AML-193 (cell line): Measurements from ENCODE around the gene SYCE3.
"Not testable (repeated sequence)": the region's sequence is repeated elsewhere in the genome, so short reads cannot be mapped to it uniquely, and the experiment has no call there.

ENCODE experiments used
- DNase-seq, 2 experiments: peaks; one replicate each; lab custom pipeline; 2025; lab: John Stamatoyannopoulos, UW

The SYCE3 gene

DNA sequence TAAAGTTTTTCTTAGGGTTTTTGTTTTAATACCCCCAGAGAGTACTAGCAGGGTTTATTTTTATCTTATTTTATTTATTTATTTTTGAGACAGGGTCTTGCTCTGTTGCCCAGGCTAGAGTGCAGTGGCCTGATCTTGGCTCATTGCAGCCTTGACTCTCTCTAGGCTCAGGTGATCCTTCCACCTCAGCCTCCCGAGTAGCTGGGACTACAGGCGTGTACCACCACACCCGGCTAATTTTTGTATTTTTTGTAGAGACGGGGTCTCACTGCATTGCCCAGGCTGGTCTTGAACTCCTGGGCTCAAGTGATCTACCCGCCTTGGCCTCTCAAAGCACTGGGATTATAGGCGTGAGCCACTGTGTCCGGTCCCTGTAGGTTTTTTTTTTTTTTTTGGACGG, 42.5 kb downstream of the SYCE3 start:
- not testable (repeated sequence) for DNase-seq

DNA sequence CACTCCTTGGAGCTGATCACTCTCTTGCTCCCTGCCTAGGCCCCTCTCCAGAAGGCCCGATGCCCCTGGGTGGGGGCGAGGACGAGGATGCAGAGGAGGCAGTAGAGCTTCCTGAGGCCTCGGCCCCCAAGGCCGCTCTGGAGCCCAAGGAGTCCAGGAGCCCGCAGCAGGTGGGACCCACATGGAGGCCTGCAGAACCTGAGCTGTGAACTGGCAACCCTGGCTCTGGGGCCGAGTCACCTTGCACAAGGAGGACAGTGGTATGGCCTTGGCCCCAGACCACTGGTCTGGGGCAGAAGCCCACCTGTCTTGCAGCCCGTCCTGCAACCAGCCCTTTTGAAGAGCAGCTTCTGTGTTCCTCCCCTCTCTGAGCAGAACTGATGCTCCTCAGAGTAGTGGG, 43.6 kb downstream of the SYCE3 start:
- no peak for DNase-seq

DNA sequence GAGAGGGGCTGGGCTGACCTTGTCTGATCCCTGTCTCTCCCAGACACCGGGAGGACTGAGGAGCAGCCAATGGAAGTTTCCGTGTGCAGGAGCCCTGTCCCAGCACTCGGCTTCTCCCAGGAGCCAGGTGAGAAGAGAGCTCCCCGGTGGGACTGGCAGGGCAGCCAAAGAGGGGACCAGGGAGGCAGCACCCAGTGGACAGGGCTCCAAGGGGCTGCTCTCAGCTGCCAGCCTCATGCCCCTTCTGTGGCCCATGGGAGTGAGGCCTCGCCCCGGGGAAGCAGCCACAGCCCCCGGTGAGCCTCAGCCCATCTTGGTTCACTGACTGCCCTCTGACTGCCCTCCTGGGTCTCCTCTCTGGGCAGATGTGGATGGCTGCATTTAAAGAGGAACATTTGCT, 44.1 kb downstream of the SYCE3 start:
- no peak for DNase-seq

DNA sequence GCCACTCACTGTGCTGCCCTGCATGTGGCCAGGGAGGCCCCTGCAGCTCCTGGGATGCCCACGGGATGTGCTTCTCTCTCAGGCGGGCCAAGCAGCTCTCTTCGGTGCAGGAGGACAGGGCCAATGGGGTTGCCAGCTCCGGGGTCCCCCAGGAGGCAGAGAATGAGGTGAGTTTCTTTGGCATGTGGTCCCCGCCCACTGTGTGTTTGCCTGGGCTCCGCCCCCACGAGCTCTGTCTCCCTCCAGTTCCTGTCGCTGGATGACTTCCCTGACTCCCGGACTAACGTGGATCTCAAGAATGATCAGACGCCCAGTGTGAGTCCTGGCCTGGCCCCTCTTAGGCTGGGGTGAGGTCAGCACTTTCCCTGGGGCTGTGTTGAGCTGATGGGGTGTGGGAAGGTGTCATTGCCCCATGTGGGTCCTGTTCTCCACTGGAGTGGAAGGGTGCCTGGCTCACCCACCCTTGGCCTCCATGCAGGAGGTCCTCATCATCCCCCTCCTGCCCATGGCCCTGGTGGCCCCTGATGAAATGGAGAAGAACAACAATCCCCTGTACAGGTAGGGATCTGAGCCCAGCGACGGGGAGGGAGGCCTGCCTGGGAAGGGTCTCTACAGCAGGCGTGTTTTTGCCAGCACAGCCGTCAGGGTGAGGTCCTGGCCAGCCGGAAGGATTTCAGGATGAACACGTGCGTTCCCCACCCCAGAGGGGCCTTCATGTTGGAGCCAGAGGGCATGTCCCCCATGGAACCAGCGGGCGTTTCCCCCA, 45.0 kb downstream of the SYCE3 start:
- no peak for DNase-seq

DNA sequence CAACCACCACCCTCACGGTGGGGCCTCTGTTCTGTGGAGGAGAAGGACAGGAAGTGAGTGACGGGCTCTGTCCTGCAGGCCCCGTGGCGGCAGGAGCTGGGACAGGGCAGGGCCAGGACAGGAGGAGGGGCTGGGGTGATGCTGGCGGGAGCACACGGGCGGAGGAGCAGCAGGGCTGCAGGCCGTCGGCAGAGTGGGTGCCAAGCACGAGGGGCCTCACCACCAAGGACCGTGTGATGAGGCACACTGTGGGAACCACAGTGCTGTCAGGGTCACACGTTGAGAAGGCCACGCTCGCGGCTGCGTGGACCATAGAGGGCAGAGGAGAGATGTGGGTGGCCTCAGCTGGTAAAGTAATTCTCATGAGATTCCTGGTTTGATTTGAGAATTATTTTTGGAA, 45.8 kb downstream of the SYCE3 start:
- no peak for DNase-seq

DNA sequence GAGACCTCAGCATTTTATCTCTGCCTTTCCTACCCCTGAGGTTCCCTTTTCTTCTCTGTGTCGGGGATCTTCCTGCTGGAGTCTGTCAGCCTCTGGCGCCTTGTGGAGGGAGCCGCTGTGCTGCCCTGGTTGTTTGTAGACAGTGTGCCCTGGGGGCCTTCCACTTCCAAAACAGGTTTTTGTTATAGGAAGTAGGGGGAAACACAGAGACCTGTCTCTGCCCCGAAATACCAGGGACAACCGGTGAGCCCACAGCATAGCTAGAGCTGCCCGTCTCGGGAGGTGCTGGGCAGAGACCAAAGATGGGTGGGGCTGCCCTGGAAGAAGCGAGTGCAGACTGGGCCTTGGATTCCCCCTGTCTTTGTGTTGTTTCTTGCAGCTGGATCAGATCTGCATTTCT, 46.7 kb downstream of the SYCE3 start:
- no peak for DNase-seq

DNA sequence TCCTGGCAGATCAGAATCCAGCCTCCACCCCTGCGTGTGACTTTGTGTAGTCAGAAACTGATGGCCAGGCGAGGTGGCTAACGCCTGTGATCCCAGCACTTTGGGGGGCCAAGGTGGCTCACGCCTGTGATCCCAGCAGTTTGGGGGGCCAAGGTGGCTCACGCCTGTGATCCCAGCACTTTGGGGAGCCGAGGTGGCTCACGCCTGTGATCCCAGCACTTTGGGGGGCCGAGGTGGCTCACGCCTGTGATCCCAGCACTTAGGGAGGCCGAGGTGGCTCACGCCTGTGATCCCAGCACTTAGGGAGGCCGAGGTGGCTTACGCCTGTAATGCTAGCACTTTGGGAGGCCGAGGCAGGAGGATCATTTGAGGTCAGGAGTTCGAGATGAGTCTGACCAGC, 49.5 kb downstream of the SYCE3 start:
- DNase-seq: no peak

DNA sequence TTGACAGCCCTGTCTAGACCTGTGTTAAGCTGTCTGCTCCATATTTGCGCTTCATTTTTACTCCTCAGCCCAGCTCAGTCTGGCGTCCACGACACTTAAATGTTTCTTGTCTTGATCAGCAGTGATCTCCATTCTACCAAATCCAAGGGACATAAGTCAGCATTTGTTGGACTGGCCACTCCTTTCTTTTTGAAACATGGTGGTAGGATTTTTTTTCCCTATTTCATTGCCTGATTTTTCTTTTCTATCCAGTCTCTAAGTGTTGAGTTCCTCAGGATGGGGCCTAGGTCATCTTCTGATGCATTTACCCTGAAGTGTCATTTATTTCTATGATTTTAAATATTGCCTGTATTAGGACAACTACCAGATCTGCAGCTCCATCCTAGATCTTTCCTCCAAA, 53.8 kb downstream of the SYCE3 start:
- no peak for DNase-seq

DNA sequence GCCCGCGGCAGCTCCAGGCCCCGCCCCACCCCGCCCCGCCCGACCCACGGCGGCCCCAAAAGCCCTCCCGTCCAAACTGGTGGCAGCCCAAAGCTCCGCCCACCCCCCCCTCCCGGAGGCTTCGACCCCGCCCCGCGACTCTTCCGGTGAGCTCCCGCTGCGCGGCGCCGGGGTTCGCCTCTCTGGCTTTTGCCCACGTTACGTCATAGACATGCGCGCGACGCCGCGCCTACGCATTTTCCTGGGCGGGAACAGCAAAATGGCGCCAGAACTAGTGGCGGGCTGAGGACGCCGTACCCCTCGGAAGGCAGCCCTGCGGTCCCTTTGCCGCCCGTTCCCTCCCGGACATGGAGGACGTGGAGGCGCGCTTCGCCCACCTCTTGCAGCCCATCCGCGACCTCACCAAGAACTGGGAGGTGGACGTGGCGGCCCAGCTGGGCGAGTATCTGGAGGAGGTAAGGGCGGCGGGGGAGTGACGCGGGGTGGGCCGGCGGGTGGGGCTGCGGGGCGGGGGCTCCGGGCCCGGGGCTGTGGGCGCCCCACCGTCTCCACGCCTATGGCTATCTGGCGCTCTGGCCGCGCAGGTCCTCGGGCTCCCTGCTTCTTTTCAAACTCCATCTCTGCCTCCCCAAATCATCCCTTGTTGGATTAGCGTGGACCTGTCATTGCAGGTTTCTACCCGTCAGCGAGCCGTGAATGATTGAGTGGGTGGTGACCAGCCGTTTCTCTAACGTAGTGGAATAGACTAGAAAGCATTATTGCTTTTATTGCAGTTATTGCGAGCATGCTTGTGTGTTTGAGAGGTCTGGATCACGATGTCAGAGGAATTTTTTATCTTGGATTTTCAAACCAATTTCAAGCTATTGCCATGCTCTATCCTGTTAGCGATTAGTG, 54.5 kb downstream of the SYCE3 start, which contains the start of gene NCAPH2:
Gene NCAPH2, plus strand, starts transcription at position 234 of the 894 bp plus-strand sequence. Its CDS starts 114 bp downstream, at position 348.
- DNase-seq: peak; percentile 87 to 91

DNA sequence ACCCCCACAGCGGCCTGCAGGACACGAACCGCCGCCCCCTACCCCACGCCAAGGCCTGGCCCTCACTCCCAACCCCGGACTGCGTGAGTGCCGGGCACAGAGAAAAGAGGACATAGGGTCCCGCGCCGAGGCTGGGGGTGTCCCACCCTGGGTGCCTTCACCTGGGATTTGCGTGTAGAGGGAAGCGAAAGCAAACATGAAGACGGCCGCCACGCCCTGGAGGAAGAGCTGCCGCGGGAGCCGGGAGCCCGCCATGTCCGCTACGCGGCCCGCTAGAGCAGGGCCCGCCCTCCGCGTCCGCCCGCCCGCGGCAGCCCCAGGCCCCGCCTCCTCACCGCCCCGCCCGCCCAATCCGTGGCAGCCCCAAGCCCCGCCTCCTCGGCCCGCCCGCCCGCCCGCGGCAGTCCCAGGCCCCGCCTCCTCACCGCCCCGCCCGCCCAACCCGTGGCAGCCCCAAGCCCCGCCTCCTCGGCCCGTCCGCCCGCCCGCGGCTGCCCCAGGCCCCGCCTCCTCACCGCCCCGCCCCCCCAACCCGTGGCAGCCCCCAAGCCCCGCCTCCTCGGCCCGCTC, 55.2 kb downstream of the SYCE3 start, which contains the start of gene LMF2:
Gene LMF2, minus strand, starts transcription at position 282 of the 570 bp plus-strand sequence. Its CDS starts 27 bp downstream, at position 255.
- peak in 1 of 2 experiments; percentile 83 for DNase-seq

DNA sequence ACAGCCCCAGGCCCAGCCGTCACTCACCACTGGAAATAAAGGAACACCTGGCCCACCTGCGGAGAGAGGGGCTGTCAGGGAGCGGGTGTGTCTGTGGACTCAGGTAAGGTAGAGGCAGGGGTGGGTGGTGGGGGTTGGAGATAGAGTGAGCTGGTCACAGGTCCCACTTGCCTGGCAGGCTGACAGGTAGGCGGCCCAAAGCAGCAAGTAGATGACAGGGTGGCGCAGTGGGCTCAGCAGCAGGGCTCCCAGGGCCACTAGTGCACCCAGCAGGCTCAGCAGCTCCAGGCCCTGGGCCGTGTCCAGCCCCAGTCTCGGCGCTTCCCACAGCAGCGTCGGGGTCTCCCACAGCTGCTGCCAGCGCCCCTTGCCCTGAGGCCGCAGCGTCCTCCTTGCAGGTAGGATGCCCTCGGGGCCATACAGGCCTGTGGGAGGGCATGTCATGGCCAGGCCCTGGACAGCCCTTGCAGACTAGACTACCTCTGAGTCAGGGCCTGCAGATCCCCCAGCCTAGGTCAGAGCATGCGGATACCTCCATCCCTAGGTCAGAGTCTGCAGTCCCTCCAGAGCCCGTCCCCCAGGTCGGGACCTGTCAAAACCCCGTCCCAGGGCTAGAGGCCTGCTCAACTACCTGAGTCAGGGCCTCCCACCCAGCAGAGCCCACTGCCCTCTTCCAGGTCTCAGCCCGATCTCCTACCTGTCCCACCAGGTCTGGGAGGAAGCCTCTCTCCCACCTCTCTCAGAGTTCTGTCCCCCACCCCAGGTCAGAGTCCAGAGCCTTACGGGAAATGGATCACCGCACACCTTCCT, 55.9 kb downstream of the SYCE3 start:
- DNase-seq: no peak

DNA sequence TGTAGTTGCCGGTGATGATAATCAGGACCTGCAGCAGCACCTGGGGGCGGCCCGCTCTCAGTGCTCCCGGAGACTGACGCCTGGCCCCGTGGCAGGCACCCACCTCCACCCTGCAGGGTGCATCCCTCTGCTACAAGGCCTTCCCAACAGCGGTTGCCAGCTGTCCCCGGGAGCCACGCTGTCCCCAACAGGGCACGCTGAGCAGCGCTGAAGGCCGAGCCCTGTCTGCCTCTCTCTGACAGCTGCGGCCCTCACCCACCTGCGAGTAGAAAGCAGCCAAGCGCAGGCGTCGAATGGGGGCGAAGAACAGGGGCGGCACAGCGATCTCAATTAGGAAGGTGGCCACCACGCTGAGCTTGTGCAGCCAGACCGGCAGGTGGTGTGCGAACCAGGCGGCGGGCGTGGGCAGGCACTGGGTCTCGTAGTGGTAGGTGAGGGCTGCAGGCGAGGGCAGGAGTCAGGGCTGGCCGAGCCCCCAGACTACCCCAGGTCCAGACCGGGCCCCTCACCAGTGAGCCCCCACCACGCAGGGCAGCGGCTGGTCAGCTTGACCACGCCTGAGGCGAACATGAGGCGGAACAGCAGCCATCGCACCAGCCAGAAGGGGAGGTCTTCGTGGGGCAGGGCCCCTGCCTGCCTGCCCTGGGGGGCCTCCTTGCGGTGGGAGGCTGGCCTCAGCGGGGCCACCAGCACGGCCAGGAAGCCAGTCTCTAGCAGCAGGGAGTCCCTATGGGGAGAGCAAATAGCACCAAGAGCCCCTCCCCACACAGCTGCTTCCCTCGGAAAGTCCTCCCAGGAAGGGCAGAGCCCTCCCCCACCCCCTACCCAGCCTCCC, 56.7 kb downstream of the SYCE3 start:
- DNase-seq: no peak

DNA sequence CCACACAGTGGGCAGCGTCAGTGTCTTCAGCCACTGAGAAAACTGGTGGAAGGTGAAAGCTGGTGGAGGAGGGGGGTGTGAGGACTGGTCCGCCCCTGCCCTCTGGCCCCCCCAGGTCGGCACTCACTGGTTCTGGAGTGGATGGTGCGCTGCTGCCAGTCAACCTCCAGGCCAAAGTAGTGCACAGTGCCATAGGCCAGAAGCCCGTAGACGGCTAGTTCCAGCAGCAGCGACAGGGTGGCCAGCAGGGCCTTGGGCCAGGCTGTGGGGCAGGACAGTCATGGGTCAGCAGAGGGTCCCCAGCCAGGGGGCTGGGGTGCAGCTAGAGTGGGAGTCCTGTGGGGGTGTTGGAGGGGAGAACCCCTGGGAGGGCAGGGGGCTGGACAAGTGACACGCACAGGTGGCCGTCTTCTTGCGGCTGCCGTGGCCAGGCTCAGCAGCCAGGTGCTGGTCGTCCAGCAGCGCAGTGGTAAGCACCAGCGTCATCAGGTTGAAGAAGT, 57.4 kb downstream of the SYCE3 start:
- DNase-seq: no peak

DNA sequence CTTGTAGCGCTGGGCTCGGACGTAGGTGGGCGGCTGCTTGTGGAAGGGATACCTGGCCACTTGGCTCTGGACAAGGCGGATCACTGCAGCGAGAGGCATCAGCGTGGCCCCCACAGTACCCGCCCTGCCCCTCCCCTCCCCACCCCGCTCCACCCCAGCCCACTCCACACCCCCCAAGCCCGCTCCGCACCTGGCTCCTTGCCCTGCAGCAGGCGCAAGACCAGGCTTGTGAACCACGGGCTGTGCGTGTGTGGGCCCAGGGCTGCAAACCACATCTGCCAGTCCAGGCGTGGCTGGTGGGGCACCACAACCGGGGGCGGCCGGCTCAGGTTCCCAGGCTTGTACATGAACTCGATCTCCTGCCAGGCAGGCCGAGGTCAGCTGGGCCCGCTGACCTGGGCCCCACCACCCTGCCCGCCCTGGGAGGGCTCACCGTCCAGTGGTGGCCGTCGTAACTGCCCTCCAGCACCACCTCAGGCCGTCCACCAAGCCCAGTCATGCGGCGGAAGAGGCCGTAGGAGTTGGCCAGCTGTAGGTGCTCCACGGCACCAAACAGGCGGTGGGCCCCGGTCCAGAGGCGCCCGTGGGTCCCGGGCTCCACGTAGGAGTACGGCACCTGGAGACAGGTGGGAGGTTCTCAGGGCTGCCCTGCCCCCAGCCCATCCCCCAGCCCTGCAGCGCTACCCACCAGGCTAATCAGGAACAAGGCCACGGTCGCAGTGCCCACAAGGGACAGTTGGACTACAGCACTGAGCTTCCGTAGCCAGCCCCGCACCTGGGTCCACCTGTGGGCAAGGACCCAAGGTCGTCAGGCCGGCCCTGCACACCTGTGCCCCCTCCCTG, 58.1 kb downstream of the SYCE3 start:
- no peak for DNase-seq

DNA sequence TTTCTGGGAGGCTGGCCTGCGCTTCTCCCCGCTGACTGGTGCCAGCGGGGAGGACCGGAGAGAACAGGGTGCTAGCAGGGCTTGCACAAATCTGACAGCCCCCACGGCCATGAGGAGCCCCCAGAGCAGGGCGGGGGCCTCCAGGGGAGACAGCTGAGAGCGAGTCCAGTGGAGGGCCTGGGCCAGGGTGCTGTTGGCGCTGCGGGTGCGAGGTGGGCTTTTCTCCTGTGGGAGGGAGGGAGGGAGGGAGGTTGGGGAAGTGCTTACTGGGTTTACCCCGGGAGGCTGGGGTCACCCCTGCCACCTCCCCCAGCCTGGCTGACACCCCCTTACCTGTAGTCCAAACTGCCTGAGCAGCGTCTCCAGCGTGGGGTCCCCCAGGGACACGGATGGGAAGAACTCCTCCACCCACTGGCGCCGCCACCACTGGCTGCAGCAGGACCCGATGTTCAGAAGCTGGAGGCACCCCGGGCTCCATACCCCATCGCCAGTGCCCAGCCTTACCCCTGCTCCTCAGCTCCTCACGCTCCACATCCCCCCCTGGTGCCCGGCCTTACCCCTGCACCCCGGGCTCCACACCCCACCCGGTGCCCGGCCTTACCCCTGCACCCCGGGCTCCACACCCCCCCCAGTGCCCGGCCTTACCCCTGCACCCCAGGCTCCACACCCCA, 59.1 kb downstream of the SYCE3 start:
- DNase-seq: no peak

DNA sequence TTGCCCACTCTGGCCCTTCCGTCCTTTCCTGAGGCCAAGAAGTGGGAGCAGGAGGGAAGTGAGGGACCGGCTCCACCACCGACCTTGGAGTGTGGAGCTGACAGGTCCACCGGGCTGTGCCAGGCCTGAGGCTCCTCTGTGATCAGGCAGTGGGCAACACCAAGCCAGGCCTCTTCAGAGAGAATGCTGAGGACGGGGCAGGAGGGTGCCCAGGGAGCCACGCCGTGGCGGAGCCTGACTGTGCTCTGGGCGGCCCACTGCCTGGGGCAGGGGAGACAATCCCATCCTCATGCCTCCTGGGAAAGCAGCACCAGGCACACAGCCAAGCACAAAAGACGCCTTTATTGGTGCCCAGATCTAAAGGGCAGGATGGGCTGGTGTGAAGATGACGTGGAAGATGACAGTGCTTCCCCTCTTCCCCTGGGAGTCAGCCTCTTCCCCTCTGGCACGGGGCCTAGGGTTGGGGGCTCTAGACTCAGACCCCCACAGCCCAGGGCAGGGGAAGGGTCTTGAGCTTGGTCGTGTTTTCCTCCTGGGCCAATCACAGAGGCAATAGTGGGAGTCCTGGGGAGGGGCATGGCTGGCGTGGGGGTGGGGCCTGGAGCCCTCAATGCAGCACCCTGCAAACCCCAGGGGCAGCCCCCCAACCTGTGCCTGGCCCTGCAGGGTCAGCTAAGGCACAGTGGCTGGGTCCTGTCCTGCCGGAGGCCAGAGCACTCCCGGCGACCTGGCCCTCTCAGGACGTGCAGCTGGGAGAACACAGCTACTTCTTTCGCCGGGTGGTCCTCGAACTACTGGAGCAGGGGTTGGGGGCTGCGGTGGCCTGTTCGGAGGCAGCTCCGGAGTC, 59.9 kb downstream of the SYCE3 start:
- DNase-seq: no peak

DNA sequence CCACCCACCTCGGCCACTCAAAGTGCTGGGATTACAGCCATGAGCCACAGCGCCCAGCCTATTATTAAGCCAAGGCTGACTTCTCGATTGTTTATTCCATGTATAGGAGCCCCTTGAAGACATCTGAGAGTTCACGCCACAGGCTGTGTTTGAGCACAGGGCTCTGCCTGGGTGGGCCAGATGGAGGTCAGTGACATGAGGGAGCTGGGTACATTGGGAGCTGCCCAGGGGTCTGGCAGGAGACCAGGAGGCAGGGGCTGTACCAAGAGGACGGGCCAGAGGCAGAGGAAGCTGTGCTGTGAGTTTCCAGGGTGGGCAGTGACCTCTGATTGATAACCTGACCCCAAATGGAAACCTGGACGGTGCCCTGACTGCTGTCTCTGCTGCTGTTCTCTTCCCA, 60.6 kb downstream of the SYCE3 start:
- DNase-seq: no peak
